T-helper 9 cell (primary cell): Measurements from ENCODE around the gene EPC2.
A peak's percentile ranks its signal among the peaks of the same experiment; 100 is the strongest.
"Not testable (repeated sequence)": the region's sequence is repeated elsewhere in the genome, so short reads cannot be mapped to it uniquely, and the experiment has no call there.

Experiments used
- DNase-seq: peaks from one replicate; pipeline ENCODE4 v3.0.0-alpha.2; 2020

The EPC2 gene

DNA sequence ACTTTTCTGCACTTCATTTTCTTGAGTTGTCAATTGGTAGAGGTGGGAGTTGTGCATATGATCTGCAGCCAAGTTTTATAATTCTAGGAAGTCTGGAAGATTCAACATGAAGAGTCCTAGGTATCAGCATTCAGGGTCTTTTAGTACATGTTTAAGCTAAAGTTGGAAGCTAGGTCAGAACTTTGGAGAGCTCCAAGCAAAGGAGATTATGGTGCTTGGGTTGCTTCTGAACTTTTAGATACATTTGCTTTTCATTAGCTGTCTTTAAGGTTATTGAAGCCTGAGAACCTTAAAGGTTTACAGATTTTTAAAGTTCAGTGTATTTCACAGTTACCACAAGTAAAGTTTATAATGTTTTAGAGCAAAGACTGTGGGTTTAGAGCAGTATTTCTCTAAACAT, 85.5 kb downstream of the EPC2 start:
- DNase-seq, result no peak

DNA sequence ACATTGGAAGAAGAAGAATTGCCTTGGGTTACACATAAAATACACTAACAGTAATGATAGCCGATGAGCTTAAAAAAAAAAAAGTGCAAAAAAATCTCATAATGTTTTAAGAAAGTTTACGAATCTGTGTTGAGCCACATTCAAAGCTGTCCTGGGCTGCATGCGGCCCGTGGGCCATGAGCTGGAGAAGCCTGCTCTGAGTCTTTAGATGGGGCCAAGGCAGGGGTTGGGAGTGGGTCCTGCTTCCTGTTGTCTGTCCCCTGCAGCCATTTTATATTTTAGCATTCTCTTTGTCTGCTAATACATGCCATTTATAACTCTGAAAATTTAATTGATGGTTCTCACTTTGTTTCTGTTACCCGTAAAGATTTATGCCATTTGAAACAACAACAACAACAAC, 93.2 kb downstream of the EPC2 start:
- no peak for DNase-seq

DNA sequence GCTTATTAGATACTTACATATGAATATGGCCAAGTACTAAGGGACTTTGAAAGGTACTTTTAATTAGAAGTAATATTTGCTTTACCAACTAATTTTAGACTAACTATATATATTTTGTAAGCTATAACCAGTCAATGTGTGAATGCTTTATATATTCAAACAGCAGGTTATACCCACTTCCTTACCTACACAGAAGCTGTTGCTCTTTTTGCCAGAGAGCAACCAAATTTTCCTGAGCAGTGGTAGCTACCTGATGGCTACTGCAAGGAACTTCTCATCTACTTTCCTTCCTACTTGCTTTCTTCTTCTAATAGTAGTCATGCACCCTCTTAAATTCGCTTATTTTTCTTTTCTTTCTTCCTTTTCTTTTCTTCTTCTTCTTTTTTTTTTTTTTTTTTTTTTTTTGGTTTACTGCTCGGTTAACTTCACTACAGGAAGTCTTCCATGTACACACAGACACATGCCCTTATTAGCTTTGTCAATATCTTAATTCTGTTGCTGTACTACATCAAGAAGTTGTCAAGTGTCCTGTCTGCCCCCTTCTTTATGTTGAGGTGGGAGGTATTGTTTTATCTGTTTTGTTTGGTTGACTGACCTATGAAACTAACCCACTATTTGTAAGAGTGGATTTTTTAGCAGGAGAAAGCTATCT, 95.0 kb downstream of the EPC2 start:
- no peak for DNase-seq

DNA sequence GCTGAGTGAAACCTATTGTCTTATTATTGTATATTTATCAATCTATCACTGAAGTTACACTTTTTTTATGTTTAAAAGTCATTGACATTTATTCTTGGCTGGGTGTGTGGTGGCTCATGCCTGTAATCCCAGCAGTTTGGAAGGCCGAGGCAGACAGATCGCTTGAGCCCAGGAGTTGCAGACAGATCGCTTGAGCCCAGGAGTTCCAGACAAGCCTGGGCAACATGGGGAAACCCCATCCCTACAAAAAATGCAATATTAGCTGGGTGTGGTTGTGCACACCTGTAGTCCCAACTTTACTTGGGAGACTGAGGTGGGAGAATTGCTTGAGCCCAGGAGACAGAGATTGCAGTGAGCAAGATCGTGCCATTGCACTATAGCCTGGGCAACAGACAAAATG, 97.8 kb downstream of the EPC2 start:
- DNase-seq, result no peak

DNA sequence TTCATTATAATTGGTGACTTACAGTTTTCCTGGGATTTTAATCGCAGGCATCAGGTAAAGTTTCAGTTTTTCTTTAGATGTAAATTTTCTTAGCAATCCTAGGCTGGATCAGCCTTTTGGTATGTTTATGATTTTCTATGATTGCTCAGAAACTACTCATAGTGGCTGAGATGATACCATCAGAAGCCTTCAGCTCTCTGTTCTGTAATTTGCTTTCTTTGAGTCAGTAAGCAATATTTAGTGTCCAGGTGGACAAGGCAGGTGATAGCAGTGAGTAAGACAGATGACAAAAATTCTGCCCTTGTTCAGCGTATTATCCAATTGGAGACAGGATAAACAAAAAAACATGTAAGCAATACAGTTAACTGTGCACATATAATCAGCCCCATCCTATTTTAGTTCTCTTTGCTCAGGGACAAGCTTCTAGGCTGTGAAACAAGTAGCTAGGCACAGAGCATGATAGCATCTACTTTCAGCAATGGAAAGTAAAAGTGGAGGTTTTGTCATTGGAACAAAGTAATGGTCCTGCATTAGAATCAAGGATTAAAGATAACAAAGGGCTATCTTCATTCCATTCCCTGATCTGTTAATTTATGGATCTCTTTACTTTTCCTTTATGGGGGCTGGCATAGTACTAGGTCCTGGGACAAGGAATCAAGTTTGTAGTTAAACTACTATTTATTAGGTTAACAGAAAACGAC, 100.8 kb downstream of the EPC2 start:
- DNase-seq, result no peak

DNA sequence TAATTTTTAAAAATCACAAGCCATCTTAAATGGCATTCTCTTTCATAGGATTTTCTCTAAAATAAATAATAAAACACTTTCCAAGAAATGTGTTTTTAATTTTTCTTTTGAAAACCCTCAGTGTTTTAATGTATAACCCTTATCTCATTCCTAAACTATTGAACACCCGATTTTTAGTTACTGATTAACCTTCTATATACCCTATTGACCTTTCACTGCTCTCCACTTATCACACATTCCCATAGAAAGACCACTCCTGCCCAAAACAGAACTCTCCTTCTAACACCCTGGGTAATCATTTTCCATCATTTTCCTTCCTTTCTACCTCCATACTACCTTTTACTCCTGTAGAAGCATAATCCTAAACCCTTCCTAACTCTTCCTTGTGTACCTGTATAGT, 102.4 kb downstream of the EPC2 start:
- no peak for DNase-seq

DNA sequence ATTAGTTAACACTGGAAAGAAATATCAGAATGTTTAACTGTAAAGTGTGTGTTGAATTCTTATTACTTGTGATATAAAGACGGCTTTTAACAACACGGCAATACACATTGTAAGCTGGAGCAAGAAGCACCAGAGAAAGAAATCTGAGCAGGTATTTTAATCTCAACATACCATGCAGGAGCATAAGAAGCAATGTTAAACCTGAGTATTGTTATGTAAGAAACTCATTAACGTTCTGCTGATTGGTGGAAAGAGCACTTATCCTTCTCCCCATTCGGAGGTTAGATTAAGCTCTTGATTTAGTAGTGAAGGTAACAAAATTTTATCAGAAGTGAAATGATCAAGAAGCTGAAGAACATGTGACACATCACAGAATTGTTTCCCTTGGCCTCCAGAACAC, 107.4 kb downstream of the EPC2 start:
- DNase-seq, result no peak

DNA sequence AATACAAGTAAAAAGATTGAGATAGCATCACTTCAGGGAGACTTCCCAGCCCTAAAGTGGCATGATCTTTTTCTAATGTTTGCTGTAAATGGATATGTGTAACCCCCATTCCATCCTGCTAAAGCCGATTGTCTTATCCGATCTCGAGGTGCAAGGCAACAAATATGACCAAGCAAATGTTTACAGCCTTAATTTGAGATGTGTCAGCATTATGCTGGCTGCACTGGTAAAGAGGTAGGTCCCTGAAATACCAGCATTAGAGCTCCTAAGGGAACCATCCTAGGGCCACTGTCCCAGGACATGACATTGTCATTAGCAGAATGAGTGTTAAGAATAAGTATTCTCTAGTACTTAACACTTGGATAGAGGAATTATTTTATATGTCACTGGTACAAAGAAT, 108.4 kb downstream of the EPC2 start:
- DNase-seq, result no peak

DNA sequence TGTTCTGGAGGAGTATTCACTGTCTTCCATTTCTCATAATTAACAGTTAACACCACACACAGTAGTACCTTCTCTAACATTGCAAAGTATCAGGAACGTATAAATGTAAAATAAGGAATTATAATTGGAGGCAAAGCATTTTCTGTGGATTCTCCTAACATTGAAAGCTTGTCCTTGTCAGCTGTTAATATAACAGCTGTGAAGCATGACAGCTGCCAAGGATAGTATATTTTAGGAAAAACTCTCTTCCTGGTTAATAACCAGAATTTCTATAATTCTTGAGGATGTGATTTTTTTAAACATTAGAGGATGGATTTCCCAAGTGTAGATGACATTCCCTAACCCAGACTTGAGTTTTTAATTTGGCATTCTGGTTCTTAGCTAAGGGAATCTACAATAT, 110.3 kb downstream of the EPC2 start:
- DNase-seq, result no peak

DNA sequence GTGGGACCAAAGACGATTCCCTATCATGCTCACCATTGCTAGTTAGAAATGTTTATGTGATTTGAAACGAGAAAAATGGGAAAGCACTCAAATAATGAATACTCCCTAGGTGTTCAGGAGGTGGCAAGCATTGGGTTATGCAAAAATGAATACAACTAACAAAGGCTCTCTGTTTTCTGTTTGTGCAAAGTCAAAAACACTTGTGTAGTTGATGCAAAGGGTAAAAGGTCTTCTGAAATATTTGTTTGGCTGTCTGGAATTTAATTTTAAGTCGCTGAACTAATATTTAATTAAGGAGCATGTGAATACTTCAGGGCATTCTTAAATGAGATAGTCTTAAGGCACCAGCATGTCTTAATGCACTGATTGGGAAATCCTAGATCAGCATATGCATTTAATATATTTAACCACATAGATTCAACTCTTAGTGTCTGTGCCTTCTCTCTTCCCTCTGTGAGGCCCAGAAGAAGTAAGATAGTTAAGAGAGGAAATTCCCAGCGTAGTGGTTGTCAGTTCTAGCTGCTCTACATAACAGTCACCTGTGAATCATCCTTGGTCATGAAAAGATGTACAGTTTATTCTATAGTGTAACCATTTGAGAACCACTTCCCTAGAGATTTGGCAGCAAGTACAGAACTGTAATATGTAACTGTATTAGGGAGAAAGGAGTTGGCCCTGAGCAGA, 111.9 kb downstream of the EPC2 start:
- DNase-seq, result no peak

DNA sequence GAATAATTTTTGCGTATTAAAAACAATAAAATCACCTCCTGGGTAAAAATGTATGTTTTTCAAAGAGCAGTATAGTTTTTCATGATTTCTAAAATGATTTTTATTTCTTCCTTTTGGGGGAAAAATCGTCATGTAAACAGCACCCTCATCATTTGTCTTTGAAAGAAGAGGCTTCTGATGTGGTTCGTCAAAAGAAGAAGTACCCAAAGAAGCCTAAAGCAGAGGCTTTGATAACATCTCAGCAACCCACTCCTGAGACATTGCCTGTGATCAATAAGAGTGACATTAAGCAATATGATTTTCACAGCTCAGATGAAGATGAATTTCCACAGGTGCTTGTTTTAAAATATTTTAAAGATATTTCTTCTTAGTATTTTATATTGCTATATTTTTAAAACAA, 120.3 kb downstream of the EPC2 start:
- no peak for DNase-seq

DNA sequence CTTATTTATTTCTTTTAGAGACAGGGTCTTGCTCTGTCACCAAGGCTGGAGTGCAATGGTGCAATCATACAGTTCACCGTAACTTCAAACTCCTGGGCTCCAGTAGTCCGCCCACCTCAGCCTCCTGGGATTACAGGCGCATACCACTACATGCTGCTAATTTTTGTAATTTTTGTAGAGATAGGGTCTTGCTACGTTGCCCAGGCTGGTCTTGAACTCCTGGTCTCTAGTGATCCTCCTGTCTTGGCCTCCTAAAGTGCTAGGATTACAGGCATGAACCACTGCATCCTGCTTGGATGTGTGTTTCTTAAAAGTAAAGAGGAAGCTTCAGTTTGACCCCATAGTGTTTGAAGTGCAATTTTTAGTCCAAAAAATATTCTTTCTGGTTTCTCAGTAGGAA, 125.5 kb downstream of the EPC2 start:
- DNase-seq, result no peak

DNA sequence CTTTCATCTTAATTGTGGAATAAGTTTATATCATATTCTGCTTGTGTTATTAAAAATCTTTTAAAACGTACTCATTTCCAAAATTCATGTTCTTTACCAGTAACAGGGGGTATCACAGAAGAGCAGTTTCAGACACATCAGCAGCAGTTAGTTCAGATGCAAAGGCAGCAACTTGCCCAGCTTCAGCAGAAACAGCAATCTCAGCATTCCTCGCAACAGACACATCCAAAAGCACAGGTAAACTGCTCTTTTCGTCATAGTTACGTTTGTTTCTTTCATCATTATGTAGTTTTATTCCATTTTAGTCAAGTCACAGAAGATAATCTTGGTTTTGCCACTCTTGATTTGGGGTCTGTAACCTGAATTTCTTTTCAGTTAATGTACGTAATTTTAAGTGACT, 137.0 kb downstream of the EPC2 start:
- no peak for DNase-seq

DNA sequence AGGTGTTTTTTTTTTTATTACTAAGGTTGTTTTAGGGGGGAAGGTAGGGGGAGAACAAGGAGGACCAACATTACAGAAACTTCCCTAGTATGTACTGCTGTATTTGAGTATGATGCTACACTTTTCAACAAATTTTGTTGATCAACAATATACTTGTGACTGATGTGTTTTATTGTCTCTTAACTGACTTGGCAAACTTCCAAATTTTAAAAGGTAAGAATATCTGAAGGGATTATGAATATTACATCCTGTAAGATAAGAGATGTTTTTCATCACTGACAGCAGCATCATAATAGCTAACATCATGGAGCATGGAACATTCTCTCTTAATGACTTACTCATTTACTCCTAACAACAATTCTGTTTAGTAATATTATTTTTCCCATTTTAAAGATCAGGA, 144.5 kb downstream of the EPC2 start:
- no peak for DNase-seq

DNA sequence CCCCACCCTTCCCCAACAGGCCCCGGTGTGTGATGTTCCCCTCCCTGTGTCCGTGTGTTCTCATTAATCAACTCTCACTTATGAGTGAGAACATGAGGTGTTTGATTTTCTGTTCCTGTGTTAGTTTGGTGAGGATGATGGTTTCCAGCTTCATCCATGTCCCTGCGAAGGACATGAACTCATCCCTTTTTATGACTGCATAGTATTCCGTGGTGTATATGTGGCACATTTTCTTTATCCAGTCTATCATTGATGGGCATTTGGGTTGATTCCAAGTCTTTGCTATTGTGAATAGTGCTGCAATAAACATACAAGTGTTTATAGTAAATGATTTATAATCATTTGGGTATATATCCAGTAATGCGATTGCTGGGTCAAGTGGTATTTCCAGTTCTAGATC, 145.6 kb downstream of the EPC2 start:
- DNase-seq, result not testable (repeated sequence)

DNA sequence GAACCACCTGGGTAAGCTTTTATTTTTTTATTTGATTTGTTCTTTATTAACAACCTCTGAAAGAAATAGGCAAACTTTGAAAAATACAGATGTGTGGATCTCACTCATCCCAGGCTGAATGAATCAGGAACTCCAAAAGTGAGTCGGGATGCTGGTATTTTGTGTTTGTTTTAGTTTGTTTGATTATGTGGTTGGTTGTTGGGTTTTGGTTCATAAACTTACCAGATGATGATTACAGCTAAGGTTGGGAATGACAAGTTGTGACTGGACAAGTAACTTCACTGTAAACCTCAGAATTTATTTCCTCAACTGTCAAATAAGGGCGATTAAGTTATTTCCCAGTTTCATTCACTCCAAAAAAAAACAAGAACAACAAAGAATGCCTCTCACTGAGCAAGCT, 150.0 kb downstream of the EPC2 start:
- no peak for DNase-seq

DNA sequence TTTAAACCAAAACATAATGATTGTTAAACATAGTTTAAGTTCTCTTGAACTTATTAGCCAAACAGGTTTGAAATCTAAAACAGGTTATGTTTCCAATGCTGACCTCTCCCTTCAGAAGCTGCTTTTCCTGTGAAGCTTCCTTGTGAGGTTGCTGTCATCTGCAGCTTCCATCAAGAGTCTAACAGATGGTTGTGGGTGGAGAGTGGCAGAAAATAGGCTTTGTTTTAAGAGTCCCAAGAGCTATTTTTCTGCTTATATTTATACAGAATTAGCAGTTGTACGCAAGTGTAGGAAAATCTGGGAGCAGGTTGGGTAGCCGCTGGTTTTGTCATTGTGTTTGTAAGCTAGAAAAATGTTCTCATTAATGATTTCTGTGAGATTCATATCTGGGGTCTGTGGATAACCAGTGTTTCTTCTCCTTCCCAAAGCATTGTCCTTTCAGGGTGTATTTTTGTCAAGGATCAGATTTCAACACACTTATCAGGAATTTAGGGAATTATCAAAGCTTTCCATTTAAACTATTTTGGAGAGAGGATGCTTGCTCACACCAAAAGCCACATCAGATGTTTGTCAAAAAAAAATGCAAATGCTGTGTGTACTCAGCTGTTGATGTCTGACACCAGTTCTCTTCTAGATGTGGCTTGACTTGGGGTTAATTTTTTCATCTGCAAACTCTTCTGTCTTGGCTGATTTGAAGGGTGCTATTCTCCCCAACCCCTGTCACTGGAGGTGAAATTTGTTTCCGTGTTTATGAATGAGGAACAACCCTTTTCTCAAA, 152.4 kb downstream of the EPC2 start:
- no peak for DNase-seq

DNA sequence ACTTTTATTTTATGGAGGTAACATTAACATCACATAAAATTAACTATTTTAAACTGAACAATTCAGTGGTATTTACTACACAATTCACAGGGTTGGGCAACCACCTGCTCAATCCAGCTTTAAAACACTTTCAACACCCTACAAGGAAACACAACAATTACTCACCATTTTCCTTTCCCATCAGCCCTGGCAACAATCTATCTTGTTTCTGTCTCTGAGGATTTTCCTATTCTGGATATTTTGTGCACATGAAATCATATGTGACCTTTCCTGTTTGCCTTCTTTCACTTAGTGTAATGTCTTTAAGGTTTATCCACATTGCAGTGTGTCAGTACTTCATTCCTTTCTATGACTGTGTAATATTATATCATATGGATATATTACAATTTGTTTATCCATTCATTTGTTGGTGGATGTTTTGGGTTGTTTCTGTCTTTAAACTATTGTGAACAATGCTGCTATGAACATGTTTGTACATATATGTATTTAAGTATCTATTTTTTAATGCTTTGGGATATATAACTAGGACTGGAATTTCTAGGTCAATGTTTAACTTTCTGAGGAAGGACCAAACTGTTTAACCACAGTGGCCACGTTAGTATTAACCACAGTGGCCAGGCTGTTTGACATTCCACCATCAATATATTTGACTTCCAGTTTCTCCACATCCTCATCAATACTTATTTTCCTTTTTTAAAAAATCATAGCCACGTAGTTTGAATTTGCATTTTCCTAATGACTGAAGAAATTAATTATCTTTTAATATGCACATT, 158.1 kb downstream of the EPC2 start:
- no peak for DNase-seq

DNA sequence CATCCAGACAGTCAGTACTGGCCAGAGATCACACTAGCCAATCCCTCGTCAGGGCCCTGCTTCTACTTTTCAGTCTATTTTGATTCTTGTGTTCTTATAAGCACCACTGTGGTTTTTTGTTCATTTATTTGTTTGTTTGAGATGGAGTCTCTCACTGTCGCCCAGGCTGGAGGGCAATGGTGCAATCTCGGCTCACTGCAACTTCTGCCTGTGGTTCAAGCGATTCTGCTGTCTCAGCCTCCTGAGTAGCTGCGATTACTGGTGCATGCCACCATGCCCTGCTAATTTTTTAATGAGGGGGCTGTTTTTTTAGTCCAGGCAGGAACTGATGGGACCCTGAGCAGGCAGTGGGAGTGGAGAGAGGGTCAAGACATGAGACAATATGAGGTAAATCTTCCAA, 165.5 kb downstream of the EPC2 start:
- DNase-seq, result no peak

DNA sequence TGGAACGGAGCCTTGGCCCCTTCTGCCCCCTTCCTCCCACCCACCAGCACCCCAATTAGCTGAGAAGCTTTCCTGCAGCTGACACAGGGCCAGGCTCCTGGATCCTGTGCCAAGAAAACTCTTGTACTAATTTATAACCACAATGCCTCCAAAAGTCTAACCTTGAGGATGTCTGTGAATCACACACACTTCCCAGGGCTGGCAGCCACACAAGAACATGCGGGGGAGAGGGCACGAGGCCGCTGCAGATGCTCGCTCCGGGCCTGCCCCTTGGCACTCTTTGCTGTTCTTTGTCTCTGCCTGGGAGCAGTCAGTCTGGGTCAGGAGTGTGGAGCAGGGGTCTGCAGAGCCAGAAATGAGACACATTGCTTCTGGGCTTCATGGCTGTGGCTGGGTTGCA, 167.8 kb downstream of the EPC2 start:
- no peak for DNase-seq

DNA sequence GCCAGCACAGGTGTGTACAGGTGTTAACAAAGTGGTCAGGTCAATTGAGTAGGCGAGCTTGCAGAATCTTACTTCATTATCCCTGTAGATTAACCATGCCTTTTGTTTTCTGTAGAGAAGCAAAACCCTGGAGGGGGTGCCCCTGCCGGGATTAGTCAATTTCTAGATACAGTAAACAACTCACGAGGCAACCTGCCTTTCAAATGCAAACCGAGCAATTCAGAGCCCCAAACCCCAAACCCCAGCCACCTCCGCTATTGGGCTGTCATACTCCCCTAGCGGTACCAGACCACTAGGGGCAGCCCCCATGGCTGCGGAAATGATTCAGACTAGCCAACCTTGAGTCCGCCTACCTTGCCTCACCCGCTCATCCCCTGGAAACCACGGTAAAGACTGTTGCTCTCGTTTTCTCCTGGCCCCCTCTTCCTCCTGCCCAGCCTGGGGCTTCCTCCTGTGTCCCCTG, 169.1 kb downstream of the EPC2 start:
- peak; percentile 46 for DNase-seq

DNA sequence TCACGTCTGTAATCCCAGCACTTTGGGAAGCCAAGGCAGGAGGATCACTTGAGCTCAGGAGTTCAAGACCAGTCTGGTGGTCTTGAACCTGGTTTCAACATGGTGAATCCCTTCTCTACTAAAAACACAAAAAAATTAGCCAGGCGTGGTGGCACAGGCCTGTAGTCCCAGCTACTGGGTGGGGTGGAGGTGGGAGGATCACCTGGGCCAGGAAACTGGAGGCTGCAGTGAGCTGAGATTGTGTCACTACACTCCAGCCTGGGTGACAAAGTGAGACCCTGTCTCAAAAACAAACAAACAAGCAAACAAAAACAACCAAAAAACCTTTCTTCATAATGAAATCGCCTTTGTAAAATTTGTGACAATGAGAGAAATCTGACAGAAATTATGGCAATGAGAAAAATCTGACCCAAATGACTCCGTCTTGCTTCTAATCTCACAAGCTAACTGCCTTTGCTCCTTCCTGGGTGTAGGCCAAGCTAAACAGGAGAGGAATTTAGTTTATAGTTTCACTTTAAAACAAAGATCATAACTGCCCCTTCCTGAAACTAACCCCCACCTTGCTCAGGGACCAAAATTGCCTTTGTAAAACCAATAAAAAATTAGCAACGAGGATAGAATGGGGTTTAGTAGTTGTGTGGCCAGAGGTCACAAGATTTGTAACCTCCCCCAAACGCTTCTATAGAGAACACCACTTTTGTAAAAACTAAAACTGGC, 169.8 kb downstream of the EPC2 start:
- no peak for DNase-seq
